Activated CD4-positive, alpha-beta T cell treated with anti-CD3 and anti-CD28 coated beads, Interleukin-2, amount 50 U/mL, for 48 hours (primary cell): ENCODE results near the gene STAP1.
"Not testable (repeated sequence)": the region's sequence is repeated elsewhere in the genome, so short reads cannot be mapped to it uniquely, and the experiment has no call there.

Experiments used
- DNase-seq, 2 experiments: peaks; one replicate each; pipeline ENCODE4 v3.0.0-alpha.2; 2020

Gene STAP1, protein sequence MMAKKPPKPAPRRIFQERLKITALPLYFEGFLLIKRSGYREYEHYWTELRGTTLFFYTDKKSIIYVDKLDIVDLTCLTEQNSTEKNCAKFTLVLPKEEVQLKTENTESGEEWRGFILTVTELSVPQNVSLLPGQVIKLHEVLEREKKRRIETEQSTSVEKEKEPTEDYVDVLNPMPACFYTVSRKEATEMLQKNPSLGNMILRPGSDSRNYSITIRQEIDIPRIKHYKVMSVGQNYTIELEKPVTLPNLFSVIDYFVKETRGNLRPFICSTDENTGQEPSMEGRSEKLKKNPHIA

DNA sequence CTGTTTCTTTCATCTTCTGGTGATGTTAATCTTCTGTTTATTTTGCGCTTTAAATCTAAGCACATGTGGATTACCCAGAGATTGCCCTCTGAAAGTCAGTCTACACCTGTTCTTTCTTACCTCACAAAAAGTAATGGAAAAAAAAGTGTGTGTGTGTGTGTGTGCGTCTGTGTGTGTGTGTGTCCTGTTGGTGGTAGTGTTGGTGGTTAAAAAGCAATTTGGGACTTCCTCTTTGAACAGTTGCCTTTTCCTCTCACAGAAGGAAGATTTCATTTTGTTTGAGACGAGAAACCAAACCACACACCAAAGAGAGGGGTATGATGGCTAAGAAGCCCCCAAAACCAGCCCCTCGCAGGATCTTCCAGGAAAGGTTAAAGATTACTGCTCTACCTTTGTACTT lies at the start of gene STAP1:
Gene STAP1 (plus strand): TSS at position 235 of the 400 bp plus-strand sequence. CDS start 83 bp downstream, at position 318.
- no peak for DNase-seq

DNA sequence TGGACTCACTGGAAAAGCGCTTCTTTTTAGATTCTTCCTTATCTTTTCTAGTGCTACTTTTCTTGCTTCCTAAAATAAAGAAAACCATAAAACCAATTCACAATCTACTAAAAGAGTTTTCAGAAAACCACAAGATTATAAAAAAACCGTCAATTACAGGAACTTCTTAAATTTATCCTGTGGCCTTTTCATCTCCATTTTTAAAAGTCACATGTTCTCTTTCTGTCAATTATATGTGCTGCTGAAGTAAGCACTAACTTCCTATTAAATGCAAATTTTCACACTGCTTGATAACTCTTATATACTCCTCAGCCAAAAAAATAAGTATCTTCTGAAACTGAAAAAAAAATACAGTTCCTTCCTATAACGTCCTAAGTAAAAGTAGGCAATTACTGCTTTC lies 46.0 kb upstream of the STAP1 start:
- DNase-seq: no peak

- DNase-seq: no peak
Measured at GRCh38 chr4:67520141-67520540, 38.4 kb upstream of the STAP1 start.

DNA sequence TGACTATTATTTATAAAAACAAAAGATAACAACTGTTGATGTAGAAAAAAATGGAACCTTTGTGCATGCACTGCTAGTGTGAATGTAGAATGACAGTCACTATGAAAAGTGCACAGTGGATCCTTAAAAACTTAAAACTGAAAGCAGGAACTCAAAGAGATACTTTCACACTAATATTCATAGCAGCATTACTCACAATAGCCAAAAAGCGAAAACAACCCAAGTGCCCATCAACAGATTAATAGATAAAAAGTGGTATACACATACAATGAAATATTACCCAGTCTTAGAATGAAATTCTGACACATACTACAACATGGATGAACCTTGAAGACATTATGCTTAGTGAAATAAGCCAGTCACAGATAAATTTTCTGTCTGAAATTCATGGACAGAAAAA lies 37.0 kb upstream of the STAP1 start:
- DNase-seq: no peak

DNA sequence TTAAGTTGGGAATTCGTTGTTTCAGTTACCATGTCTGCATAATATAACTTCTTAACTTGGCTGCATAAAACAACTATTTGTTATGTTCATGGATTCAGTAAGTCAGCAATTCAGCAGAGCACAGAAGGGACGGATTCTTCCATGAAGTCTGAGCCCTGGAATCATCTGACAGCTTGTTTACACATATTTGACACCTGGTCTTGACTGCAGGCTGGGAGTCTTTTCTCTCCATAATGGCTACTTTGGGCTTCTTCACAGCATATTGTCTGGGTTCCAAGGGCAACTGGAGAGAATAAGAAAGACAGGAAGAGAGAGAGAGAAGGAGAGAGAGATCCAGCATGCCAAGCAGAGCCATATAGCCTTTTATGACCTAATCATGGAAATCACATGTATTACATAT lies 36.3 kb upstream of the STAP1 start:
- DNase-seq: no peak

GRCh38 chr4:67522851-67523671 lies 35.5 kb upstream of the STAP1 start:
- peak in 1 of 2 experiments; percentile 28 for DNase-seq

- not testable (repeated sequence) for DNase-seq
Measured at GRCh38 chr4:67524140-67524539, 34.4 kb upstream of the STAP1 start.

GRCh38 chr4:67531379-67531962 lies 27.1 kb upstream of the STAP1 start:
- no peak for DNase-seq

- DNase-seq: not testable (repeated sequence)
Measured at GRCh38 chr4:67532397-67532796, 26.1 kb upstream of the STAP1 start.

GRCh38 chr4:67533112-67533511 lies 25.4 kb upstream of the STAP1 start:
- no peak for DNase-seq

- no peak for DNase-seq
Measured at GRCh38 chr4:67535280-67535840, 23.2 kb upstream of the STAP1 start.

- DNase-seq: no peak
Measured at GRCh38 chr4:67539830-67540229, 18.7 kb upstream of the STAP1 start.

GRCh38 chr4:67542076-67542475 lies 16.5 kb upstream of the STAP1 start:
- no peak for DNase-seq

GRCh38 chr4:67545199-67546003 lies 13.1 kb upstream of the STAP1 start, which contains the start of gene CENPC:
Gene CENPC (minus strand): TSS chr4:67545503. CDS start chr4:67545355, 148 bp downstream.
- DNase-seq: peak; percentile 94 to 97

DNA sequence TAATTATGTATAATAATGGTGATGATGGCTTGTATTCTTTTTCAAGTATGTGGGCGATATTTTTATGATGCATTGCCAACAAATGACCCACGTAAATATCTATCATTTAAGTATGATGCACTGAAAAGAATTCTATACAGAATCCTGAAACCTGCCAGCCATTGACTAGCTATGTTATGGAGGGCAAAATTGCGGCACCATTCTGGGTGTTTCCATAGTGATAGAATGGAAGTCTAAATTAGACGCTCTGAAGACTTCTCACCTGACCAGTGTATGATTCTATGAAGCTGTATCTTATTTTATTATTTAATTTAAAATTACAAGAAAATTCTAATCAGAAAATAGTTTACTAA lies 12.5 kb upstream of the STAP1 start:
- DNase-seq: no peak

GRCh38 chr4:67546971-67547370 lies 11.6 kb upstream of the STAP1 start:
- DNase-seq: no peak

- DNase-seq: no peak
Measured at GRCh38 chr4:67549123-67549522, 9.4 kb upstream of the STAP1 start.

GRCh38 chr4:67550451-67550850 lies 8.1 kb upstream of the STAP1 start:
- no peak for DNase-seq

GRCh38 chr4:67550857-67551256 lies 7.7 kb upstream of the STAP1 start:
- no peak for DNase-seq

DNA sequence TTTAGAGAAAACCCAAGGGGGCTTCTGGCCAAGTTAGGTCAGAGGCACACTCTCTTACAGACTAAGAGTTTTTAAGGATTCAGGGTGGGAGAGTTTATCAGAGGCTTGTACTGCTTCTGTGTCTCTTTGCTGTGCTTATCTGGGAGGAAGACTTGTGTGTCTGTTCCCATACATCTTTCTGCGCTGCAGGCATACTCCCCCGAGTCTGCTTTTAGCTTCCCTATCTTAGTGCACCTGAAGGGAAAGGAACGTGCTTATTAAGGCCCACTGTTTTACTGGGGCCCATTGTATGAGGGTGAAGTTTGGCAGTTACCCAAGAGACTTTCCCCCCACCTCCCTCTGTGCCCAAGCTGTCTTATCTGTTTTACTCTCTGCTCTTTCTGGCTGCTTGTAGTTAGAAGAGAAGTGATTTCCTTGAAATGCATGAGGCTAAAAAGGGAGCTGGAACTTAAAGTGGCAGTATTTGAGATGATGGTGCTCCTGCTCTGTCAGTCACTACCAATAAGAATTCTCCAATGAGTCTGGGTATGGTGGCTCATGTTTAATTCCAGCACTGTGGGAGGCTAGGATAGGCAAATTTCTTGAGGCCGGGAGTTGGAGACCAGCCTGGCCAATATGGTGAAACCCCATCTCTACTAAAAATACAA lies 6.3 kb upstream of the STAP1 start:
- not testable (repeated sequence) for DNase-seq

- DNase-seq: no peak
Measured at GRCh38 chr4:67554096-67554495, 4.4 kb upstream of the STAP1 start.

DNA sequence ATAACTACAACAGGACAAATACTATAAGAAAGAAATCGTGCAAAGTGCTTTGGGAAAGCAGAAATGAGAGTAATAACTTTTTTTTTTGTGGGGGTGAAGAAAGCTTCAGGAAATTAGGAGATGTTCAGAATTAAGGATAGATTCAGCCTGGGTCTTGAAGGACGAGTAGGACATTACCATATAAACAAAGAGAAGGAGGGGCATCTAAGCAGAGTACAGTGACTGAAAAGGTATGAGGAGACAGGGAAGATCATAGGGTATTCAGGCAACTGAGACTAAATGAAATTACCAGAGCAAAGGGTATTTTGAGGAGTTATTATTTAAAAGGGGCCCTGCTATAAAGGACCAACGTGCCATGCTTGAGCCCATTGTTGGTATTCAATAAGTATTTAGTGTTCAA lies 3.1 kb upstream of the STAP1 start:
- no peak for DNase-seq
